ENCODE results near the gene COL2A1.

Gene COL2A1

GRCh38 chr12:47946413-47947323 is 57.6 kb downstream of the COL2A1 start (continued):
- TF ChIP-seq ZNF311 (tag by site-specific recombination; IDR thresholded peaks at IDR 0.05; ENCODE audit: borderline replicate concordance) (no peak), ZSCAN5A (tag by site-specific recombination; IDR thresholded peaks at IDR 0.05) (no peak), ELK4 (IDR thresholded peaks at IDR 0.05; ENCODE audit: borderline replicate concordance, low read depth, low read length) (no peak), ZNF529 (tag by site-specific recombination; IDR thresholded peaks at IDR 0.05; ENCODE audit: insufficient replicate concordance) (no peak), ZNF621 (tag by site-specific recombination; IDR thresholded peaks at IDR 0.05) (no peak), ZSCAN4 (tag by site-specific recombination; IDR thresholded peaks at IDR 0.05) (no peak), MEIS1 (CRISPR knock-in tag; IDR thresholded peaks at IDR 0.05; ENCODE audit: borderline replicate concordance) (no peak)

GRCh38 chr12:47945341-47945728 is 58.9 kb downstream of the COL2A1 start:
- TF ChIP-seq ZSCAN5A (tag by site-specific recombination; IDR thresholded peaks at IDR 0.05): no peak
- no peak for TF ChIP-seq ZNF324 (tag by site-specific recombination; IDR thresholded peaks at IDR 0.05)
- no peak for TF ChIP-seq ZNF777 (tag by site-specific recombination; IDR thresholded peaks at IDR 0.05; ENCODE audit: borderline replicate concordance)
- no peak for TF ChIP-seq ZNF174 (tag by site-specific recombination; IDR thresholded peaks at IDR 0.05)
- no peak for TF ChIP-seq ATF2 (tag by site-specific recombination; IDR thresholded peaks at IDR 0.05; ENCODE audit: low read depth)
- TF ChIP-seq ZNF621 (tag by site-specific recombination; IDR thresholded peaks at IDR 0.05): no peak
- H3K4me1 ChIP-seq (ENCODE audit: control insufficient read depth, insufficient read depth, low read length): no peaks in the 10 kb centered on the region; the same call in 1 of the 2 replicates
- ChIA-PET POLR2A (no interaction called here), CTCF (interaction anchor here (2.5 kb wide), 1 partner anchor 18 kb away, joined by 11 read pairs; the partner anchor contains the start of gene TMEM106C)
- H3K27ac ChIP-seq (ENCODE audit: extremely low read depth, low read depth, low read length): no peak overlapping the region
- no peak overlapping the region for H3K4me3 ChIP-seq (ENCODE audit: low read depth, low read length)
- no peaks in the 10 kb centered on the region for H3K36me3 ChIP-seq (ENCODE audit: control insufficient read depth in 2 of 2, insufficient read depth in 1 of 2, low read length in 2 of 2)
- no peaks in the 10 kb centered on the region for H3K9me3 ChIP-seq (ENCODE audit: control insufficient read depth, insufficient read depth, low read depth, low read length)

GRCh38 chr12:47944685-47945340 is 59.5 kb downstream of the COL2A1 start:
- POLR2A ChIA-PET: no interaction called here
- no peaks in the 10 kb centered on the region; the same call in 1 of the 2 replicates for H3K4me1 ChIP-seq (ENCODE audit: control insufficient read depth, insufficient read depth, low read length)
- no peaks in the 10 kb centered on the region for H3K36me3 ChIP-seq (ENCODE audit: control insufficient read depth in 2 of 2, insufficient read depth in 1 of 2, low read length in 2 of 2)
- no peak overlapping the region for H3K27ac ChIP-seq (ENCODE audit: extremely low read depth, low read depth, low read length)
- H3K9me3 ChIP-seq (ENCODE audit: control insufficient read depth, insufficient read depth, low read depth, low read length): no peaks in the 10 kb centered on the region
- CTCF ChIA-PET: no interaction called here
- H3K4me3 ChIP-seq (ENCODE audit: low read depth, low read length): no peak overlapping the region
- TF ChIP-seq ZNF175 (tag by site-specific recombination; IDR thresholded peaks at IDR 0.05) (no peak), ZFHX2 (tag by site-specific recombination; conservative IDR thresholded peaks at IDR 0.05) (peak; percentile 45; the same call in 1 of the 2 replicates), ZSCAN4 (tag by site-specific recombination; IDR thresholded peaks at IDR 0.05) (peak; percentile 100)

All from HEK293 (cell line).